IMR-90 (cell line): ENCODE results near the gene MSLN. TPM values are rescaled to one million over a fixed set of nuclear protein-coding genes. Genes with fewer than 3 reads are reported as not detected.
"Not testable (repeated sequence)": the region's sequence is repeated elsewhere in the genome, so short reads cannot be mapped to it uniquely, and the experiment has no call there.

Experiments used
- ATAC-seq: fragments of 200-7000 bp; cut with Tn5 transposase; 2 replicates; pipeline ENCODE4 v1.9.1; 2020; ENCODE audit warnings: low read depth, mild to moderate bottlenecking, moderate library complexity
- BruUV-seq: library from RNA; stranded (reverse); fragments of 400-500 nt; replicated peaks from 2 replicates; lab custom pipeline; 2021; lab: Mats Ljungman, UMichigan
- CTCF ChIA-PET: fragments of 300-600 bp; formaldehyde crosslinking; extraction: SDS; loops from one replicate; lab custom pipeline; 2021; ENCODE audit warnings: antibody characterized with exemption; lab: Yijun Ruan, JAX
- POLR2A ChIA-PET: fragments of 300-600 bp; sonication (Branson Sonifier 250); formaldehyde crosslinking; loops from one replicate; lab custom pipeline; 2022; ENCODE audit warnings: antibody characterized with exemption; ENCODE audit not compliant: unreplicated experiment; lab: Charles Lee
- DNase-seq: peaks from one replicate; pipeline ENCODE4 v3.0.0; 2013
- H2AFZ ChIP-seq: replicated peaks from 2 replicates; pipeline ENCODE3; 2013; ENCODE audit warnings: low read length, mild to moderate bottlenecking; ENCODE audit not compliant: poor library complexity
- H2AK5ac ChIP-seq: 2 replicates; pipeline ENCODE4 v1.6.1; 2013; ENCODE audit warnings: low read depth, low read length, inconsistent platforms
- H2AK9ac ChIP-seq: replicated peaks from 2 replicates; pipeline ENCODE3; 2013; ENCODE audit warnings: mild to moderate bottlenecking, low read depth, low read length, moderate library complexity; ENCODE audit not compliant: poor library complexity
- H2BK120ac ChIP-seq: 2 replicates; pipeline ENCODE4 v1.6.1; 2013; ENCODE audit warnings: low read depth, low read length, inconsistent platforms
- H2BK15ac ChIP-seq: 3 replicates; pipeline ENCODE4 v1.6.1; 2013; ENCODE audit warnings: low read depth, low read length, inconsistent platforms
- H2BK20ac ChIP-seq: 2 replicates; pipeline ENCODE4 v1.6.1; 2013; ENCODE audit warnings: low read depth, mild to moderate bottlenecking, inconsistent platforms, low read length, moderate library complexity
- H2BK5ac ChIP-seq: 2 replicates; pipeline ENCODE4 v1.6.1; 2013; ENCODE audit warnings: mild to moderate bottlenecking, low read depth, low read length, inconsistent platforms; ENCODE audit not compliant: poor library complexity, severe bottlenecking
- H3K14ac ChIP-seq: replicated peaks from 2 replicates; pipeline ENCODE4 v1.6.1; 2013; ENCODE audit warnings: low read depth, low read length, inconsistent platforms
- H3K18ac ChIP-seq: 2 replicates; pipeline ENCODE4 v1.6.1; 2013; ENCODE audit warnings: low read depth, low read length, control low read depth
- H3K23ac ChIP-seq: 2 replicates; pipeline ENCODE4 v1.6.1; 2013; ENCODE audit warnings: low read depth, low read length, inconsistent platforms
- H3K27ac ChIP-seq: 2 replicates; pipeline ENCODE4 v1.5.1; 2013; ENCODE audit warnings: mild to moderate bottlenecking, control low read depth, low read length; ENCODE audit not compliant: insufficient read depth
- H3K27me3 ChIP-seq: 2 replicates; pipeline ENCODE4 v1.6.1; 2013; ENCODE audit warnings: low read length; ENCODE audit not compliant: control insufficient read depth, insufficient read depth
- H3K36me3 ChIP-seq: 2 replicates; pipeline ENCODE4 v1.6.1; 2013; ENCODE audit warnings: low read length, mixed read lengths; ENCODE audit not compliant: control insufficient read depth, insufficient read depth
- H3K4ac ChIP-seq: 2 replicates; pipeline ENCODE4 v1.6.1; 2013; ENCODE audit warnings: low read depth, low read length, inconsistent platforms
- H3K4me1 ChIP-seq: 2 replicates; pipeline ENCODE4 v1.6.1; 2013; ENCODE audit warnings: low read length, mixed read lengths; ENCODE audit not compliant: control insufficient read depth, insufficient read depth
- H3K4me2 ChIP-seq: 2 replicates; pipeline ENCODE4 v1.6.1; 2013; ENCODE audit warnings: low read depth, mild to moderate bottlenecking, control low read depth, low read length, moderate library complexity
- H3K4me3 ChIP-seq: 2 replicates; pipeline ENCODE4 v1.5.1; 2013; ENCODE audit warnings: low read depth, mild to moderate bottlenecking, control low read depth, low read length, moderate library complexity; ENCODE audit not compliant: insufficient read depth
- H3K56ac ChIP-seq: 2 replicates; pipeline ENCODE4 v1.6.1; 2013; ENCODE audit warnings: low read length, inconsistent platforms; ENCODE audit not compliant: insufficient read depth; ENCODE audit errors: extremely low read depth
- H3K79me1 ChIP-seq, 2 experiments: 2 replicates each; pipeline ENCODE4 v1.6.1; 2013; ENCODE audit warnings: low read length in 2 of 2, inconsistent platforms in 1 of 2, low read depth in 1 of 2
- H3K9ac ChIP-seq: 2 replicates; pipeline ENCODE4 v1.6.1; 2013; ENCODE audit warnings: low read depth, low read length, control low read depth
- H3K9me1 ChIP-seq: 2 replicates; pipeline ENCODE4 v1.6.1; 2013; ENCODE audit warnings: low read length, inconsistent platforms; ENCODE audit not compliant: insufficient read depth
- H3K9me3 ChIP-seq: 2 replicates; pipeline ENCODE4 v1.6.1; 2013; ENCODE audit warnings: low read length; ENCODE audit not compliant: control insufficient read depth, insufficient read depth
- H4K20me1 ChIP-seq: 2 replicates; pipeline ENCODE4 v1.6.1; 2013; ENCODE audit warnings: low read length, inconsistent platforms; ENCODE audit not compliant: insufficient read depth
- H4K5ac ChIP-seq: 2 replicates; pipeline ENCODE4 v1.6.1; 2013; ENCODE audit warnings: mild to moderate bottlenecking, low read depth, low read length, control low read depth
- H4K8ac ChIP-seq, 2 experiments: 2 replicates each; pipeline ENCODE4 v1.6.1; 2013; ENCODE audit warnings: low read depth in 2 of 2, low read length in 2 of 2, control low read depth in 1 of 2, inconsistent platforms in 1 of 2
- H4K91ac ChIP-seq: 2 replicates; pipeline ENCODE4 v1.6.1; 2013; ENCODE audit warnings: low read depth, low read length, inconsistent platforms; ENCODE audit not compliant: insufficient read depth
- MAZ ChIP-seq: IDR thresholded peaks from 2 replicates; pipeline ENCODE4 v1.6.1; 2012; ENCODE audit warnings: low read depth, mild to moderate bottlenecking, low read length, improper control_type of control experiment, moderate library complexity, borderline replicate concordance
- MXI1 ChIP-seq: IDR thresholded peaks from 2 replicates; pipeline ENCODE4 v1.6.1; 2012; ENCODE audit warnings: low read depth, mild to moderate bottlenecking, low read length, moderate library complexity, borderline replicate concordance
- WGBS, 2 experiments: methylation state at CpG; one replicate each; pipeline versions ENCODE4 v1.1.5 to v1.1.7; 2013; ENCODE audit warnings: missing lambda C conversion rate in 2 of 2; ENCODE audit not compliant: insufficient read length in 1 of 2; ENCODE audit errors: extremely low coverage in 2 of 2; 5-methylcytosine and 5-hydroxymethylcytosine counted together
- dilution Hi-C: fragments of 300-500 bp; cut with HindIII; formaldehyde crosslinking; loops from one replicate; pipeline ENCODE4 v1.14.3; 2018; ENCODE audit warnings: low sequenced_read_pairs; ENCODE audit not compliant: unreplicated experiment
- in situ Hi-C: fragments of 300-500 bp; cut with MboI; formaldehyde crosslinking; loops from 3 replicates; pipeline ENCODE4 v1.14.3; 2019; ENCODE audit warnings: low sequenced_read_pairs, inconsistent platforms, mixed read lengths
- intact Hi-C: fragments of 100-400 bp; cut with micrococcal nuclease; formaldehyde crosslinking; loops from 2 replicates; pipeline ENCODE4 v1.10.0; 2022
- polyA plus RNA-seq, 3 experiments: library from polyadenylated mRNA; depleted of rRNA; stranded (reverse); fragments of >200 nt; gene quantifications; 2 replicates each; pipeline ENCODE4 v1.2.3, GENCODE V29; 2012; ENCODE audit warnings: low replicate concordance in 1 of 3
- total RNA-seq: library from RNA; depleted of rRNA; stranded (reverse); fragments of >200 nt; gene quantifications from 2 replicates; pipeline ENCODE4 v1.2.3, GENCODE V29; 2012

The MSLN gene
- total and polyA plus RNA-seq, 2 of the 4 experiments (the other 2 are of a cell fraction), result 0.14 TPM; not detected in 1

DNA sequence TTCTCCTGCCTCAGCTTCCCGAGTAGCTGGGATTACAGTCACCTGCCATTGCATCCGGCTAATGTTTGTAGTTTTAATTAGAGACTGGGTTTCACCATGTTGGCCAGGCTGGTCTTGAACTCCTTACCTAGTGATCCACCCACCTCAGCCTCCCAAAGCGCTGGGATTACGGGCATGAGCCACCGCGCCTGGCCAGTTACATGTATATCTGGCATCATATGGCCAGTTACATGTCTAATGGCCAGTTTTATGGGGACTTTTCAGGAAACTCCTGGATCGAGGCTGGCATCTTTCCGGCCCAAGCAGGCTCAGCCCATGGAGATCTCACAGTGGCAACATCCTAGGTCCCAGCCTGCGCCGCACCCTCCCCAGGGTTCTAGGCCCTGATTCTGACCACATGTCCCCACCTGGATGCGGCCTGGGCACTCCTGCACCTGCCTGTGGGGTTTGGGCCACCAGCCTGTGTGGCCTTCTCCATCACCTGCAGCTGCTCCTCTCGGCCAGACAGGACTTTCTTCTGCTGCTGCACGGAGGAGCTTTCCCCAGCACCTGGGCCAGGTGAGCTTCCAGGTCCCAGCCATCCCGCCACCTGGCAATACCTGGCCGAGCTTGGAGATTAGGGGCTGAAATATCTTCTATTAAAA lies 18.4 kb upstream of the MSLN start (continued):
- TF ChIP-seq MAZ (no peak), MXI1 (no peak)

- H4K91ac ChIP-seq, H4K8ac ChIP-seq, H3K14ac ChIP-seq, H3K18ac ChIP-seq, H2AFZ ChIP-seq, DNase-seq, in situ Hi-C loops, H2AK9ac ChIP-seq, H3K56ac ChIP-seq, POLR2A ChIA-PET, H3K4me2 ChIP-seq, H3K4ac ChIP-seq, dilution Hi-C loops, H3K23ac ChIP-seq, H3K9ac ChIP-seq, H2BK20ac ChIP-seq, ATAC-seq, BruUV-seq, H3K27ac ChIP-seq, H2AK5ac ChIP-seq, H3K4me3 ChIP-seq, H4K5ac ChIP-seq, H3K9me1 ChIP-seq, H3K4me1 ChIP-seq, H4K20me1 ChIP-seq, H3K9me3 ChIP-seq, H3K36me3 ChIP-seq, H3K27me3 ChIP-seq, H2BK15ac ChIP-seq, H2BK120ac ChIP-seq, H2BK5ac ChIP-seq: not testable (repeated sequence)
- CTCF ChIA-PET, result interaction anchor here (0.6 kb wide), 1 partner anchor 43 kb away, joined by 3 read pairs; no protein-coding TSS in a partner anchor
- WGBS, 2 experiments, result 100% methylated on average over 3 of the region's 14 CpGs; no CpG with 5 or more reads in 1 of the 2 experiments
- peaks cover 7 to 15% of the 10 kb centered on the region in 2 experiments for H3K79me1 ChIP-seq
- intact Hi-C loops, result loop anchor here (5.0 kb wide), 1 partner anchor 44 kb away; the partner anchor contains the start of genes CHTF18 and RPUSD1
Observed at GRCh38 chr16:742894-743293, 17.6 kb upstream of the MSLN start.
